Gastrocnemius medialis (tissue), 4 donors: ENCODE results near the gene BTBD10. TPM values are rescaled to one million over a fixed set of nuclear protein-coding genes. Genes with fewer than 3 reads are reported as not detected.

Experiments
- ATAC-seq, 2 donors: fragments of 150-250 bp; one replicate each; pipeline ENCODE4 v1.9.1; 2016
- DNase-seq, 2 donors: peaks; one replicate each; pipeline ENCODE4 v3.0.0-alpha.2; 2019
- H3K27ac ChIP-seq, 4 donors: fragments of 200-600 bp; sonication (generic); 1 replicate in 1 of 4; 2 replicates in 3 of 4; pipeline ENCODE4 v1.5.1; 2016 to 2018; ENCODE audit warnings: mild to moderate bottlenecking in 2 of 4, moderate library complexity in 1 of 4
- H3K27me3 ChIP-seq, 3 donors: fragments of 200-600 bp; sonication (generic) in 2 of 3; 1 replicate in 1 of 3; 2 replicates in 2 of 3; pipeline versions ENCODE4 v1.5.1 to v1.6.0; 2016 to 2019; ENCODE audit warnings: mild to moderate bottlenecking in 1 of 3, moderate library complexity in 1 of 3
- H3K36me3 ChIP-seq, 2 donors: fragments of 200-600 bp; sonication (generic) in 1 of 2; one replicate each; pipeline ENCODE4 v1.5.1; 2017 to 2018
- H3K4me1 ChIP-seq, 2 donors: fragments of 200-600 bp; sonication (generic) in 1 of 2; one replicate each; pipeline ENCODE4 v1.5.1; 2016 to 2017; ENCODE audit warnings: mild to moderate bottlenecking in 2 of 2
- H3K4me3 ChIP-seq, 4 donors: fragments of 200-600 bp; sonication (generic) in 3 of 4; 1 replicate in 1 of 4; 2 replicates in 3 of 4; pipeline ENCODE4 v1.5.1; 2016 to 2019; ENCODE audit warnings: mild to moderate bottlenecking in 2 of 4
- H3K9me3 ChIP-seq, 3 donors: fragments of 200-600 bp; sonication (generic) in 2 of 3; 1 replicate in 1 of 3; 2 replicates in 2 of 3; pipeline ENCODE4 v1.5.1; 2016 to 2019
- CTCF ChIP-seq, 5 experiments: fragments of 450-650 bp in 3 of 5; fragments of 200-600 bp in 2 of 5; sonication (generic) in 2 of 5; IDR thresholded peaks in 4 of 5; conservative IDR thresholded peaks in 1 of 5; 1 replicate in 4 of 5; 2 replicates in 1 of 5; pipeline ENCODE4 v1.5.1; 2016 to 2019; ENCODE audit warnings: antibody characterized with exemption in 5 of 5, mild to moderate bottlenecking in 3 of 5, moderate library complexity in 3 of 5
- POLR2A ChIP-seq, 2 donors: fragments of 450-650 bp; IDR thresholded peaks; one replicate each; pipeline ENCODE4 v1.6.1; 2017; ENCODE audit warnings: antibody characterized with exemption in 2 of 2, mild to moderate bottlenecking in 2 of 2, moderate library complexity in 2 of 2
- in situ Hi-C, 4 donors: fragments of 200-750 bp; cut with MboI; loops; one replicate each; pipeline versions ENCODE4 v1.15.0 to v1.8.0; 2017; ENCODE audit warnings: low sequenced_read_pairs in 4 of 4
- intact Hi-C: fragments of 100-400 bp; cut with DNase I; formaldehyde crosslinking; loops from one replicate; pipeline ENCODE4 v1.15.1; 2023; ENCODE audit warnings: low total_unique reads
- total RNA-seq, 4 donors: library from RNA; depleted of rRNA; stranded (reverse); fragments of >200 nt; gene quantifications; one replicate each; pipeline versions ENCODE4 v1.1.0 to v1.2.3, GENCODE V29; 2016

The BTBD10 gene
- total RNA-seq, 4 donors from 2014 or later, result 18.6 to 31.9 (median 20.3) TPM

- H3K36me3 ChIP-seq, result peaks cover 0 to 60% of the 10 kb centered on the region in 2 donors
- ATAC-seq (no peak), DNase-seq (no peak)
- H3K4me1 ChIP-seq, result no peaks in the 10 kb centered on the region
- intact Hi-C loops, result no loop called here
- in situ Hi-C loops, result loop anchor here in 1 of 4 donors (10.0 kb wide), 1 partner anchor 130 kb away; no protein-coding TSS in a partner anchor
- H3K4me3 ChIP-seq, result no peak overlapping the region
- H3K27ac ChIP-seq, result no peak overlapping the region
- no peak for TF ChIP-seq CTCF (IDR thresholded peaks at IDR 0.05 in 4 of 5, conservative IDR thresholded peaks at IDR 0.05 in 1 of 5)
- no peak for TF ChIP-seq POLR2A (IDR thresholded peaks at IDR 0.05)
- H3K27me3 ChIP-seq, result no peaks in the 10 kb centered on the region
- no peaks in the 10 kb centered on the region for H3K9me3 ChIP-seq
These were observed 108.7 kb downstream of the BTBD10 start for GRCh38 chr11:13354335-13354734.

- intact Hi-C loops (no loop called here), in situ Hi-C loops (loop anchor here in 1 of 4 donors (10.0 kb wide), 1 partner anchor 128 kb away; no protein-coding TSS in a partner anchor)
- TF ChIP-seq POLR2A (IDR thresholded peaks at IDR 0.05), result no peak
- no peak for TF ChIP-seq CTCF (IDR thresholded peaks at IDR 0.05 in 4 of 5, conservative IDR thresholded peaks at IDR 0.05 in 1 of 5)
- H3K9me3 ChIP-seq, result no peaks in the 10 kb centered on the region
- peaks cover 0 to 44% of the 10 kb centered on the region in 2 donors for H3K36me3 ChIP-seq
- no peak for ATAC-seq
- H3K27me3 ChIP-seq, result no peaks in the 10 kb centered on the region
- DNase-seq, result no peak
- H3K4me3 ChIP-seq, result no peak overlapping the region
- no peak overlapping the region for H3K27ac ChIP-seq
- H3K4me1 ChIP-seq, result no peaks in the 10 kb centered on the region
These were observed 110.3 kb downstream of the BTBD10 start for GRCh38 chr11:13352711-13353110.

- no peak for TF ChIP-seq POLR2A (IDR thresholded peaks at IDR 0.05)
- TF ChIP-seq CTCF (IDR thresholded peaks at IDR 0.05 in 4 of 5, conservative IDR thresholded peaks at IDR 0.05 in 1 of 5), result no peak
- DNase-seq (no peak), ATAC-seq (no peak)
- Histone ChIP-seq H3K4me1 (no peaks in the 10 kb centered on the region), H3K36me3 (peaks cover 0 to 13% of the 10 kb centered on the region in 2 donors), H3K27ac (no peak overlapping the region), H3K4me3 (no peak overlapping the region), H3K9me3 (no peaks in the 10 kb centered on the region), H3K27me3 (no peaks in the 10 kb centered on the region)
- intact Hi-C loops (loop anchor here (10.0 kb wide), 2 partner anchors 385 to 1025 kb away; no protein-coding TSS in a partner anchor), in situ Hi-C loops (loop anchor here (10.0 to 25.0 kb wide), 2 partner anchors 135 to 387 kb away; no protein-coding TSS in a partner anchor)
These were observed 113.4 kb downstream of the BTBD10 start for GRCh38 chr11:13349581-13349980.

GRCh38 chr11:13349046-13349445 lies 114.0 kb downstream of the BTBD10 start:
- no peak for TF ChIP-seq POLR2A (IDR thresholded peaks at IDR 0.05)
- no peak for TF ChIP-seq CTCF (IDR thresholded peaks at IDR 0.05 in 4 of 5, conservative IDR thresholded peaks at IDR 0.05 in 1 of 5)
- H3K36me3 ChIP-seq, result peaks cover 0 to 7% of the 10 kb centered on the region in 2 donors

More at GRCh38 chr11:13349046-13349445, 114.0 kb downstream of the BTBD10 start:
- Histone ChIP-seq H3K27me3 (no peaks in the 10 kb centered on the region), H3K9me3 (no peaks in the 10 kb centered on the region), H3K27ac (no peak overlapping the region), H3K4me3 (no peak overlapping the region), H3K4me1 (no peaks in the 10 kb centered on the region)
- DNase-seq (no peak), ATAC-seq (no peak)
- in situ Hi-C loops, result loop anchor here (10.0 to 25.0 kb wide), 2 partner anchors 134 to 387 kb away; no protein-coding TSS in a partner anchor
- intact Hi-C loops, result loop anchor here (10.0 kb wide), 2 partner anchors 384 to 1024 kb away; no protein-coding TSS in a partner anchor
